ENCODE measurements around the gene CXCL8.

CXCL8 gene

DNA sequence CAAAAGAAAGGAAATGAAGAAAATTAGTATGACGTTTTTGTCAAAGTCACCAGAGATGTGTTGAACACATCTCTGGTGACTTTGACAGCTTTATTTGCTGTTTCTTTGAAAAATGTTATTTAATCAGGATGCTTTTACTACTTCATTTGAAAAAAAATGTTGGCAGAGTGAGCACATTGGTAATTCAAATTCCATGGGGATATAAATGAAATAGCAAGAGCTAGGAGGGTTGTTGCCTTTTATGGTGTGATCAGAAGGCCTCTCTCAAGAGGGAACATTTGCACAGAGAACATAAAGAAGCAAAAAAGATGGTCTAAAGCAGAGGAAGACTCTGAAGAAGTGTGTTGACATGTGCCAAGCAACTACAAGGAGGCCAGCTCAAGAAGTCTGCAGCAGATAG lies 46.6 kb upstream of the CXCL8 start:
- Histone ChIP-seq H3K4me1 (ENCODE audit: low read length) (no peaks in the 10 kb centered on the region), H3K36me3 (replicated peaks; ENCODE audit: low read depth, low read length) (no peaks in the 10 kb centered on the region), H4K20me1 (ENCODE audit: insufficient read depth, low read length) (no peaks in the 10 kb centered on the region), H3K4me2 (ENCODE audit: low read length) (no peak overlapping the region), H3K9me3 (ENCODE audit: insufficient read depth, low read length) (no peaks in the 10 kb centered on the region), H3K4me3 (ENCODE audit: low read length) (no peak overlapping the region), H3K79me2 (ENCODE audit: low read length) (no peaks in the 10 kb centered on the region), H3K9ac (ENCODE audit: low read length) (no peak overlapping the region), H2AFZ (ENCODE audit: low read depth, low read length) (no peak overlapping the region), H3K27me3 (ENCODE audit: low read depth, low read length) (no peaks in the 10 kb centered on the region), H3K27ac (ENCODE audit: low read length) (no peak overlapping the region)
- no peak for TF ChIP-seq CTCF (IDR thresholded peaks at IDR 0.05; ENCODE audit: low read depth, low read length)
- TF ChIP-seq EZH2phosphoT487 (IDR thresholded peaks at IDR 0.05; ENCODE audit: low read depth): no peak

- 0 out of 2 replicates have a peak, but pooled peaks cover 2% of the 10 kb centered on the region for H3K27me3 ChIP-seq (ENCODE audit: low read depth, low read length)
- H3K4me3 ChIP-seq (ENCODE audit: low read length): no peak overlapping the region
- no peak overlapping the region for H3K4me2 ChIP-seq (ENCODE audit: low read length)
- H3K9me3 ChIP-seq (ENCODE audit: insufficient read depth, low read length): no peaks in the 10 kb centered on the region
- H3K4me1 ChIP-seq (ENCODE audit: low read length): no peaks in the 10 kb centered on the region
- no peak overlapping the region for H2AFZ ChIP-seq (ENCODE audit: low read depth, low read length)
- H4K20me1 ChIP-seq (ENCODE audit: insufficient read depth, low read length): no peaks in the 10 kb centered on the region
- H3K36me3 ChIP-seq (replicated peaks; ENCODE audit: low read depth, low read length): no peaks in the 10 kb centered on the region
- H3K27ac ChIP-seq (ENCODE audit: low read length): no peak overlapping the region
- H3K9ac ChIP-seq (ENCODE audit: low read length): no peak overlapping the region
- H3K79me2 ChIP-seq (ENCODE audit: low read length): no peaks in the 10 kb centered on the region
- no peak for TF ChIP-seq EZH2phosphoT487 (IDR thresholded peaks at IDR 0.05; ENCODE audit: low read depth)
- TF ChIP-seq CTCF (IDR thresholded peaks at IDR 0.05; ENCODE audit: low read depth, low read length): no peak
Observed at GRCh38 chr4:73698217-73698616, 42.2 kb upstream of the CXCL8 start.

- no peaks in the 10 kb centered on the region for H3K9me3 ChIP-seq (ENCODE audit: insufficient read depth, low read length)
- no peak overlapping the region for H3K4me2 ChIP-seq (ENCODE audit: low read length)
- no peaks in the 10 kb centered on the region for H3K4me1 ChIP-seq (ENCODE audit: low read length)
- H3K27me3 ChIP-seq (ENCODE audit: low read depth, low read length): 0 out of 2 replicates have a peak, but pooled peaks cover 2% of the 10 kb centered on the region
- H3K36me3 ChIP-seq (replicated peaks; ENCODE audit: low read depth, low read length): no peaks in the 10 kb centered on the region
- H3K79me2 ChIP-seq (ENCODE audit: low read length): no peaks in the 10 kb centered on the region
- H3K9ac ChIP-seq (ENCODE audit: low read length): no peak overlapping the region
- H3K27ac ChIP-seq (ENCODE audit: low read length): no peak overlapping the region
- H2AFZ ChIP-seq (ENCODE audit: low read depth, low read length): no peak overlapping the region
- H4K20me1 ChIP-seq (ENCODE audit: insufficient read depth, low read length): no peaks in the 10 kb centered on the region
- no peak overlapping the region for H3K4me3 ChIP-seq (ENCODE audit: low read length)
- TF ChIP-seq EZH2phosphoT487 (IDR thresholded peaks at IDR 0.05; ENCODE audit: low read depth) (no peak), CTCF (IDR thresholded peaks at IDR 0.05; ENCODE audit: low read depth, low read length) (no peak)
Observed at GRCh38 chr4:73701116-73701515, 39.3 kb upstream of the CXCL8 start.

GRCh38 chr4:73702796-73703287 lies 37.5 kb upstream of the CXCL8 start:
- H3K79me2 ChIP-seq (ENCODE audit: low read length): no peaks in the 10 kb centered on the region
- no peaks in the 10 kb centered on the region for H3K4me1 ChIP-seq (ENCODE audit: low read length)
- no peak overlapping the region for H3K4me2 ChIP-seq (ENCODE audit: low read length)
- H4K20me1 ChIP-seq (ENCODE audit: insufficient read depth, low read length): no peaks in the 10 kb centered on the region
- H3K27me3 ChIP-seq (ENCODE audit: low read depth, low read length): 0 out of 2 replicates have a peak, but pooled peaks cover 2% of the 10 kb centered on the region
- no peaks in the 10 kb centered on the region for H3K36me3 ChIP-seq (replicated peaks; ENCODE audit: low read depth, low read length)
- TF ChIP-seq CTCF (IDR thresholded peaks at IDR 0.05; ENCODE audit: low read depth, low read length): no peak
- no peak for TF ChIP-seq EZH2phosphoT487 (IDR thresholded peaks at IDR 0.05; ENCODE audit: low read depth)
- H2AFZ ChIP-seq (ENCODE audit: low read depth, low read length): no peak overlapping the region
- no peak overlapping the region for H3K27ac ChIP-seq (ENCODE audit: low read length)
- no peaks in the 10 kb centered on the region for H3K9me3 ChIP-seq (ENCODE audit: insufficient read depth, low read length)
- H3K9ac ChIP-seq (ENCODE audit: low read length): no peak overlapping the region
- no peak overlapping the region for H3K4me3 ChIP-seq (ENCODE audit: low read length)

Measured in OCI-LY3 (cell line).